Suprapubic skin (tissue), 3 donors: Measurements from ENCODE around the gene DDTL.
"Not testable (repeated sequence)": the region's sequence is repeated elsewhere in the genome, so short reads cannot be mapped to it uniquely, and the experiment has no call there.

Experiments used
- POLR2AphosphoS5 ChIP-seq, 3 donors: sonication (generic); formaldehyde crosslinking; IDR thresholded peaks; one replicate each; pipeline ENCODE4 v1.6.1; 2017; ENCODE audit warnings: antibody characterized with exemption in 3 of 3
- TF ChIP-seq, protein P1 (sequence below), 2 donors: fragments of 200-600 bp in 1 of 2; fragments of 450-650 bp in 1 of 2; sonication (generic) in 1 of 2; IDR thresholded peaks; one replicate each; pipeline ENCODE4 v1.5.1; 2016 to 2019; ENCODE audit warnings: antibody characterized with exemption in 2 of 2, mild to moderate bottlenecking in 1 of 2, moderate library complexity in 1 of 2

DNA sequence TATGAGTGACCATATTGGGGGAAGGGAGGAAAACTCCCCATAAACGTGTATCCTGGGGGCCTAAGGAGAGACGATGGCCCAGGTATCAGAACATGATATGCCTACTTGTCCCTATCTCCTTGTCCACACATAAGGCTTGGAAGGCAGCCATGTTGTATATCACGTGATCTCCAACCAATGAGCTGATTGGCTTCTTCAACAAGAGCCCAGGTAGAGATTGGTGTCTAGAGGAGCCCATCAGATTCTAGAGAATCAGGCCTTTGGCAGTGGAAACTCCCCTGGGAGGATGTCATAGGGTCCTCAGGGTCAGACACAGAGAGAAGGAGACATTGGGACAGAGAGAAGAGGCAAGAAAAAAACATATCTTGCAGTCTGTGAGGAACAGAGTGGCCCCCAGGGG, 19.3 kb upstream of the DDTL start:
- not testable (repeated sequence) for TF ChIP-seq POLR2AphosphoS5 (IDR thresholded peaks at IDR 0.05)
- TF ChIP-seq, protein P1, sequence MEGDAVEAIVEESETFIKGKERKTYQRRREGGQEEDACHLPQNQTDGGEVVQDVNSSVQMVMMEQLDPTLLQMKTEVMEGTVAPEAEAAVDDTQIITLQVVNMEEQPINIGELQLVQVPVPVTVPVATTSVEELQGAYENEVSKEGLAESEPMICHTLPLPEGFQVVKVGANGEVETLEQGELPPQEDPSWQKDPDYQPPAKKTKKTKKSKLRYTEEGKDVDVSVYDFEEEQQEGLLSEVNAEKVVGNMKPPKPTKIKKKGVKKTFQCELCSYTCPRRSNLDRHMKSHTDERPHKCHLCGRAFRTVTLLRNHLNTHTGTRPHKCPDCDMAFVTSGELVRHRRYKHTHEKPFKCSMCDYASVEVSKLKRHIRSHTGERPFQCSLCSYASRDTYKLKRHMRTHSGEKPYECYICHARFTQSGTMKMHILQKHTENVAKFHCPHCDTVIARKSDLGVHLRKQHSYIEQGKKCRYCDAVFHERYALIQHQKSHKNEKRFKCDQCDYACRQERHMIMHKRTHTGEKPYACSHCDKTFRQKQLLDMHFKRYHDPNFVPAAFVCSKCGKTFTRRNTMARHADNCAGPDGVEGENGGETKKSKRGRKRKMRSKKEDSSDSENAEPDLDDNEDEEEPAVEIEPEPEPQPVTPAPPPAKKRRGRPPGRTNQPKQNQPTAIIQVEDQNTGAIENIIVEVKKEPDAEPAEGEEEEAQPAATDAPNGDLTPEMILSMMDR (IDR thresholded peaks at IDR 0.05): not testable (repeated sequence)
